Suprapubic skin (tissue), 4 donors: ENCODE measurements around the gene GNB4. TPM values are rescaled to one million over a fixed set of nuclear protein-coding genes. Genes with fewer than 3 reads are reported as not detected.

Source experiments
- DNase-seq, 2 donors: peaks; one replicate each; pipeline ENCODE4 v3.0.0-alpha.2; 2019; ENCODE audit warnings: low spot score in 2 of 2
- H3K27ac ChIP-seq: fragments of 200-600 bp; sonication (generic); one replicate; pipeline ENCODE4 v1.5.1; 2019
- H3K27me3 ChIP-seq: fragments of 200-600 bp; sonication (generic); one replicate; pipeline ENCODE4 v1.5.1; 2019
- H3K36me3 ChIP-seq: fragments of 200-600 bp; sonication (generic); one replicate; pipeline ENCODE4 v1.5.1; 2019
- H3K4me1 ChIP-seq: fragments of 200-600 bp; sonication (generic); one replicate; pipeline ENCODE4 v1.5.1; 2019
- H3K4me3 ChIP-seq: fragments of 200-600 bp; sonication (generic); one replicate; pipeline ENCODE4 v1.5.1; 2019; ENCODE audit warnings: mild to moderate bottlenecking
- H3K9me3 ChIP-seq: fragments of 200-600 bp; sonication (generic); one replicate; pipeline ENCODE4 v1.5.1; 2019
- EP300 ChIP-seq: sonication (generic); formaldehyde crosslinking; IDR thresholded peaks from one replicate; pipeline ENCODE4 v1.6.1; 2017; ENCODE audit warnings: antibody characterized with exemption
- POLR2A ChIP-seq, 2 donors: fragments of 450-650 bp; IDR thresholded peaks; one replicate each; pipeline ENCODE4 v1.6.1; 2017; ENCODE audit warnings: antibody characterized with exemption in 2 of 2, mild to moderate bottlenecking in 2 of 2, moderate library complexity in 2 of 2
- POLR2AphosphoS5 ChIP-seq, 3 donors: sonication (generic); formaldehyde crosslinking; IDR thresholded peaks; one replicate each; pipeline ENCODE4 v1.6.1; 2017; ENCODE audit warnings: antibody characterized with exemption in 3 of 3
- WGBS: methylation state at CpG from one replicate; pipeline ENCODE4 v1.1.5; 2018; 5-methylcytosine and 5-hydroxymethylcytosine counted together
- total RNA-seq, 4 donors: library from RNA; depleted of rRNA; stranded (reverse); fragments of >200 nt; gene quantifications; one replicate each; pipeline ENCODE4 v1.1.0, GENCODE V29; 2016
- TF ChIP-seq, protein P1 (sequence below), 2 donors: fragments of 200-600 bp in 1 of 2; fragments of 450-650 bp in 1 of 2; sonication (generic) in 1 of 2; IDR thresholded peaks; one replicate each; pipeline ENCODE4 v1.5.1; 2016 to 2019; ENCODE audit warnings: antibody characterized with exemption in 2 of 2, mild to moderate bottlenecking in 1 of 2, moderate library complexity in 1 of 2

Gene GNB4
- 10 to 100 TPM; 70.5 to 91.1 (median 83.4) TPM for total RNA-seq

DNA sequence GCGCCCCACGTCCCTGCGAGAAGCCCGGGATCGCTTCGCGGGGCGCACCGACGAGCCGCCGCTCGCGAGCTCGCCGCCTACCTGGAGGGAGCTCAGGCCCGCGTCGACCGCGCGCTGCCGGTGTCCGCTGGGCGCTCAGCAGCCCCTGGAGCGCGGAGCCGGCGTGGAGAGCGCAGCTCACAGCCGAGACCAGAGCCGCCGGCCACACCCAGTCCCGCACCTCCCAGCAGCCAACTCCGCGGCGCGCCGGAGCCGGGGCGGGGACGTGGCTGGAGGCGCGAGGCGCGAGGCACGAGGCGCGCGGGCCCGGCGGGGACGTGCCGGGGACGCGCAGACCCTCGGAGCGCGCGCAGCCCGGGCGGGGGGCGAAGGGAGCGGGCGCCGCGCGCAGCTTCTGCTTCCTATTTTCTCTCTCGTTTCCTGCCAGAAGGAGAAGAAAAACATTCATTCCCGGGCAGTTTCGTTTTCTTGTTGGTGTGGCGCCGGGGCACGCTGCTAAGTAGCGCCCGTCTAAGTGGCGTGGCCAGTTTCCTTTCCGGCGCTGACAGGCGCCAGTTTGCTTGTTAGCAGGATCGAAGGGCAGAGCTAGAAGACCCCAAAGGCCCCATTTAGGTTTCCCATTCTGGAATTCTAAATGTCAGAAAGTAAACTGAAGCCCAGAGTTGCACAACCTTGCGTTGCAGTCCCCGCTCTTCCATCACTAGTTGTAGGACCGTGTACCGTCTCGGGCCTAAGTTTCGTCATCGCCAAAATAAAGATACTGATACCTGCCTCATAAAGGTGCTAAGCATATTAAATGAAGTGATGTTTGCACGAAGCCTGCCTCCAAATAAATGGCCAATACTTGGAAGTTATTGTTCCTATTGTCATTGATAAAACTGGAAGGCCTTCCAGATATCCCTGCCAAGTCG lies at the start of gene GNB4:
TSS of gene GNB4 (minus strand) at position 206 of the 911 bp plus-strand sequence. CDS start 25,270 bp downstream, outside the sequence.
- 2% methylated on average over 36 of the region's 90 CpGs for WGBS
- Histone ChIP-seq H3K27ac (peak within 1 kb of the TSS; percentile 94), H3K9me3 (no peaks in the 10 kb centered on the region), H3K4me1 (peaks cover 62% of the 10 kb centered on the region), H3K4me3 (peak within 1 kb of the TSS; percentile 83), H3K27me3 (no peaks in the 10 kb centered on the region), H3K36me3 (no peaks in the 10 kb centered on the region)
- TF ChIP-seq POLR2AphosphoS5 (IDR thresholded peaks at IDR 0.05) (peak in 1 of 3 donors; percentile 4), EP300 (no peak), POLR2A (IDR thresholded peaks at IDR 0.05) (peak in 1 of 2 donors; percentile 57)
- peak; percentile 78 to 84 for DNase-seq

DNA sequence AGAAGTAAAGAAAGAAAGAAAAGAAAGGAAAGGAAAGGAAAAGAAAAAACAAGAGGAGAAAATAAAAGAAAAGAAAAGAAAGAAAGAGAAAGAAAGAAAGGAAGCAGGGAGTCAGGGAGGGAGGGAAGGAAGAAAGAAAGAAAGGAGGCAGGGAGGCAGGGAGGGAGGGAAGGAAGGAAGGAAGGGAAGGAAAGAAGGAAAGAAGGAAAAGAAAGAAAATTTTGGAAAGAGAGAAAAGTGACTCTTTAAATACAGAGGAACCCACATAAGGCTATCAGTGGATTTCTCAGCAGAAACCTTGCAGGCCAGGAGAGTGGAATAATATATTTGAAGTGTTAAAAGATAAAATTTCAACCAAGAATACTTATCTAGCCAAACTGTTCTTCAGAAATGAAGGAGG lies 44.2 kb upstream of the GNB4 start:
- H3K9me3 ChIP-seq = peaks cover 18% of the 10 kb centered on the region
- no peaks in the 10 kb centered on the region for H3K4me1 ChIP-seq
- H3K27ac ChIP-seq = no peak overlapping the region
- H3K36me3 ChIP-seq = no peaks in the 10 kb centered on the region
- no peaks in the 10 kb centered on the region for H3K27me3 ChIP-seq
- TF ChIP-seq, protein P1, sequence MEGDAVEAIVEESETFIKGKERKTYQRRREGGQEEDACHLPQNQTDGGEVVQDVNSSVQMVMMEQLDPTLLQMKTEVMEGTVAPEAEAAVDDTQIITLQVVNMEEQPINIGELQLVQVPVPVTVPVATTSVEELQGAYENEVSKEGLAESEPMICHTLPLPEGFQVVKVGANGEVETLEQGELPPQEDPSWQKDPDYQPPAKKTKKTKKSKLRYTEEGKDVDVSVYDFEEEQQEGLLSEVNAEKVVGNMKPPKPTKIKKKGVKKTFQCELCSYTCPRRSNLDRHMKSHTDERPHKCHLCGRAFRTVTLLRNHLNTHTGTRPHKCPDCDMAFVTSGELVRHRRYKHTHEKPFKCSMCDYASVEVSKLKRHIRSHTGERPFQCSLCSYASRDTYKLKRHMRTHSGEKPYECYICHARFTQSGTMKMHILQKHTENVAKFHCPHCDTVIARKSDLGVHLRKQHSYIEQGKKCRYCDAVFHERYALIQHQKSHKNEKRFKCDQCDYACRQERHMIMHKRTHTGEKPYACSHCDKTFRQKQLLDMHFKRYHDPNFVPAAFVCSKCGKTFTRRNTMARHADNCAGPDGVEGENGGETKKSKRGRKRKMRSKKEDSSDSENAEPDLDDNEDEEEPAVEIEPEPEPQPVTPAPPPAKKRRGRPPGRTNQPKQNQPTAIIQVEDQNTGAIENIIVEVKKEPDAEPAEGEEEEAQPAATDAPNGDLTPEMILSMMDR (IDR thresholded peaks at IDR 0.05) = no peak
- TF ChIP-seq POLR2AphosphoS5 (IDR thresholded peaks at IDR 0.05) (no peak), EP300 (no peak), POLR2A (IDR thresholded peaks at IDR 0.05) (no peak)
- H3K4me3 ChIP-seq = no peak overlapping the region
- no peak for DNase-seq

DNA sequence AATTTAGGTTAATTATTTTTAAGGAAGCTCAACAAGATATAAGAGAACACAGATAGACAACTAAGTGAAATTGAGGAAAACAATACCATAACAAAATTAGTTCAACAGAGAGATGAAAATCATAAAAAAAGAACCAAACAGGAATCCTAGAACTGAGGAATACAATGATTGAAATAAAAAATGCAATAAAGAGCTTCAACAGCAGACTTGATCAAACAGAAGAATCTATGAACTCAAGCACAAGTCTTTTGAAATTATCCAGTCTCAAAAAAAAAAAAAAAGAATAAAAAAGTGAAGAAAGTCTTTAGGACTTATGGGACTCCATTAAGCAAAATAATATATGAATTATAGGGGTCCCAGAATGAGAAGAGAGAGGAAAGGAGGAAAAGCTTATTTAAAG lies 42.0 kb upstream of the GNB4 start:
- Histone ChIP-seq H3K36me3 (no peaks in the 10 kb centered on the region), H3K4me1 (no peaks in the 10 kb centered on the region), H3K27me3 (no peaks in the 10 kb centered on the region), H3K9me3 (peaks cover 18% of the 10 kb centered on the region), H3K27ac (no peak overlapping the region), H3K4me3 (no peak overlapping the region)
- TF ChIP-seq POLR2A (IDR thresholded peaks at IDR 0.05) = no peak
- TF ChIP-seq, protein P1 (IDR thresholded peaks at IDR 0.05) = no peak
- no peak for TF ChIP-seq EP300
- TF ChIP-seq POLR2AphosphoS5 (IDR thresholded peaks at IDR 0.05) = no peak
- no peak for DNase-seq

DNA sequence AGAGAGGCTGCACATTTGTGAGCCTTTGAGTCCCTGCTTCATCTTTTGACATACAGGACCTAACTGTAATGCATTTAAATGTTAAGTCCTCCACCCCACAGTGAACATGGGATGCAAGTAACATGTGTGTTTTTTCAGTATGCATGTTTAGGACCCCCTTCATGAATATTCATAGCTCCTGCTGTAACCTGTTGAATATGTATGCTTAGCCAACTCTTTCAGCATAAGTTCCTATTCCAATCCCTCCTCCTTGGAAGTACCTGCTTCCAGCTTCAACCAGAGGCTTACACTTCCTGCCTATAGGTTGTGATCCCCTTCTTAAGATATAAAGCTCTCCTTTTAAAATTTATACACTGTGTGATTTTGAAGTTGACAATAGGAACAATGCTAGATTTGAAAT lies 36.9 kb upstream of the GNB4 start:
- TF ChIP-seq POLR2A (IDR thresholded peaks at IDR 0.05) (no peak), POLR2AphosphoS5 (IDR thresholded peaks at IDR 0.05) (no peak), EP300 (no peak)
- TF ChIP-seq, protein P1 (IDR thresholded peaks at IDR 0.05) = no peak
- DNase-seq = no peak

DNA sequence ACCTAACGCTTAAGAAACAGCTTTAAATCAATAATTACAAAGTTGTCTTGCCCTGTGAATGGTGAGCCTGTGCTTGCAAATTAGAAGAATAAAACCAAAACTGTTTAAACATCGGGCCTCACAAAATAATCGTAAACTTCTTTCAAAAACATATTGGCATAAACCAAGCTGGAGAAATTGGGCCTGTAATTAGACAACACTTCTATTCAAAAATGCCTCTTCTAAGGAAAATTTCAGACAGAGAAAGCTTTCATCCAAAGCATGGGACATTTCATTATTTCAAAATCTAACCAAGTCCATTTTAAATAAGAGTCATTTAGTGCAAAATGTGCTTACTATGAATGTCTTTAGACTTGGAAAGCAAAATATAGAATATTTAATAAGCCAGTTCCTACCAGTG lies 35.5 kb upstream of the GNB4 start:
- no peaks in the 10 kb centered on the region for H3K4me1 ChIP-seq
- H3K27ac ChIP-seq = no peak overlapping the region
- DNase-seq = no peak
- H3K9me3 ChIP-seq = no peaks in the 10 kb centered on the region
- no peak overlapping the region for H3K4me3 ChIP-seq
- 84% methylated on average over 3 of the region's 3 CpGs for WGBS
- TF ChIP-seq EP300 = no peak
- TF ChIP-seq, protein P1 (IDR thresholded peaks at IDR 0.05) = no peak
- TF ChIP-seq POLR2A (IDR thresholded peaks at IDR 0.05) = no peak
- TF ChIP-seq POLR2AphosphoS5 (IDR thresholded peaks at IDR 0.05) = no peak
- H3K27me3 ChIP-seq = no peaks in the 10 kb centered on the region
- H3K36me3 ChIP-seq = no peaks in the 10 kb centered on the region

More for the DNA sequence above, 36.9 kb upstream of the GNB4 start:
- Histone ChIP-seq H3K27me3 (no peaks in the 10 kb centered on the region), H3K4me1 (no peaks in the 10 kb centered on the region), H3K36me3 (no peaks in the 10 kb centered on the region), H3K27ac (no peak overlapping the region), H3K4me3 (no peak overlapping the region), H3K9me3 (peaks cover 5% of the 10 kb centered on the region)
